Caco-2 (cell line): ENCODE measurements around the gene OSCAR. TPM values are rescaled to one million over a fixed set of nuclear protein-coding genes. Genes with fewer than 3 reads are reported as not detected.

Source experiments
- BruUV-seq: library from RNA; stranded (reverse); fragments of 400-500 nt; replicated peaks from 2 replicates; lab custom pipeline; 2021; lab: Mats Ljungman, UMichigan
- CTCF ChIA-PET: fragments of 300-600 bp; sonication (Branson Sonifier 250); formaldehyde crosslinking; loops from one replicate; lab custom pipeline; 2022; ENCODE audit warnings: antibody characterized with exemption; lab: Charles Lee
- POLR2A ChIA-PET: fragments of 300-600 bp; sonication (Branson Sonifier 250); formaldehyde crosslinking; loops from one replicate; lab custom pipeline; 2022; ENCODE audit warnings: antibody characterized with exemption; lab: Charles Lee
- DNase-seq, 2 experiments: peaks; one replicate each; pipeline versions ENCODE4 v3.0.0 to v3.0.0-alpha.2; 2020 to 2022
- H3K27me3 ChIP-seq: replicated peaks from 2 replicates; pipeline ENCODE4 v1.6.0; 2011; ENCODE audit warnings: low read length; ENCODE audit not compliant: control insufficient read depth, insufficient read depth
- H3K36me3 ChIP-seq: 2 replicates; pipeline ENCODE4 v1.5.1; 2011; ENCODE audit warnings: low read length; ENCODE audit not compliant: control insufficient read depth, insufficient read depth
- H3K4me1 ChIP-seq: fragments of 250-450 bp; sonication (Bioruptor Pico); 2 replicates; pipeline ENCODE4 v1.5.1; 2020; ENCODE audit warnings: mild to moderate bottlenecking
- H3K4me3 ChIP-seq: 2 replicates; pipeline ENCODE4 v1.5.1; 2011; ENCODE audit warnings: low read depth, mild to moderate bottlenecking, control low read depth, low read length
- H3K9me3 ChIP-seq: fragments of 250-450 bp; sonication (Bioruptor Pico); 2 replicates; pipeline ENCODE4 v1.5.1; 2020; ENCODE audit warnings: mild to moderate bottlenecking, moderate library complexity
- H3K27ac Mint-ChIP-seq: one replicate; pipeline ENCODE4 v1.8.0; 2022; ENCODE audit warnings: mixed read lengths; ENCODE audit not compliant: unreplicated experiment
- H3K27me3 Mint-ChIP-seq: one replicate; pipeline ENCODE4 v1.8.0; 2022; ENCODE audit warnings: mixed read lengths; ENCODE audit not compliant: insufficient read depth, unreplicated experiment
- H3K36me3 Mint-ChIP-seq: one replicate; pipeline ENCODE4 v1.8.0; 2022; ENCODE audit warnings: mild to moderate bottlenecking, mixed read lengths; ENCODE audit not compliant: insufficient read depth, unreplicated experiment
- H3K4me1 Mint-ChIP-seq: one replicate; pipeline ENCODE4 v1.8.0; 2022; ENCODE audit warnings: low read depth, mixed read lengths; ENCODE audit not compliant: unreplicated experiment
- H3K4me3 Mint-ChIP-seq: one replicate; pipeline ENCODE4 v1.8.0; 2022; ENCODE audit warnings: mild to moderate bottlenecking, moderate library complexity, mixed read lengths; ENCODE audit not compliant: unreplicated experiment
- H3K9me3 Mint-ChIP-seq: one replicate; pipeline ENCODE4 v1.8.0; 2022; ENCODE audit warnings: mixed read lengths; ENCODE audit not compliant: unreplicated experiment
- intact Hi-C: fragments of 100-400 bp; cut with micrococcal nuclease; formaldehyde crosslinking; loops from one replicate; pipeline ENCODE4 v1.10.0; 2022; ENCODE audit not compliant: unreplicated experiment
- total RNA-seq: library from RNA; stranded (reverse); gene quantifications from 2 replicates; pipeline ENCODE4 v1.2.3, GENCODE V29; 2022
- TF ChIP-seq, protein P1 (sequence below), 2 experiments: fragments of 200-600 bp in 1 of 2; IDR thresholded peaks; 1 replicate in 1 of 2; 2 replicates in 1 of 2; pipeline versions ENCODE4 v1.5.1 to v1.8.0; 2011 to 2022; ENCODE audit warnings: antibody characterized with exemption in 1 of 2, control low read depth in 1 of 2, inconsistent platforms in 1 of 2, low read depth in 1 of 2, low read length in 1 of 2, mild to moderate bottlenecking in 1 of 2, moderate library complexity in 1 of 2; ENCODE audit not compliant: insufficient read depth in 1 of 2, severe bottlenecking in 1 of 2, unreplicated experiment in 1 of 2

Gene OSCAR
- total RNA-seq, 1 experiment from 2014 or later = not detected

DNA sequence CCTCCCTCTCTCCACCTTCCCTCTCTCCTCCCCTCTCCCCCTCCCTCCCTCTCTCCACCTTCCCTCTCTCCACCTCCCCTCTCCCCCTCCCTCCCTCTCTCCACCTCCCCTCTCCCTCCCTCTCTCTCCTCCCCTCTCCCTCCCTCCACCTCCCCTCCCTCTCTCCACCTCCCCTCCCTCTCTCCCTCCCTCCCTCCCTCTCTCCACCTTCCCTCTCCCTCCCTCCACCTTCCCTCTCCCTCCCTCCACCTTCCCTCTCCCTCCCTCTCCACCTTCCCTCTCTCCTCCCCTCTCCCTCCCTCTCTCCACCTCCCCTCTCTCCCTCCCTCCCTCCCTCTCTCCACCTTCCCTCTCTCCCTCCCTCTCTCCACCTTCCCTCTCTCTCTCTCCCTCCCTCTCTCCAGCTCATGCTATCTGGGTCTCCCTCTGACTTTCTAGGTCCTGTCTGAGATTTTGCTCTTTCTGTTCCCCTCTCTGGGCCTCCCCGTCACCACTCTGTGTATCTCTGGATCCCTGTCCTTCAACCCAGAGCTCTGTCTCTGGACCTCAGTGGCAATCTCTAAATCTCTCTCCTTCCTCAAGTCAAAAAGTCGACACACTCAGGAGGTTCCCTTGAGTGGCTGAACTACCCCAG, 33.5 kb upstream of the OSCAR start:
- intact Hi-C loops = no loop called here

DNA sequence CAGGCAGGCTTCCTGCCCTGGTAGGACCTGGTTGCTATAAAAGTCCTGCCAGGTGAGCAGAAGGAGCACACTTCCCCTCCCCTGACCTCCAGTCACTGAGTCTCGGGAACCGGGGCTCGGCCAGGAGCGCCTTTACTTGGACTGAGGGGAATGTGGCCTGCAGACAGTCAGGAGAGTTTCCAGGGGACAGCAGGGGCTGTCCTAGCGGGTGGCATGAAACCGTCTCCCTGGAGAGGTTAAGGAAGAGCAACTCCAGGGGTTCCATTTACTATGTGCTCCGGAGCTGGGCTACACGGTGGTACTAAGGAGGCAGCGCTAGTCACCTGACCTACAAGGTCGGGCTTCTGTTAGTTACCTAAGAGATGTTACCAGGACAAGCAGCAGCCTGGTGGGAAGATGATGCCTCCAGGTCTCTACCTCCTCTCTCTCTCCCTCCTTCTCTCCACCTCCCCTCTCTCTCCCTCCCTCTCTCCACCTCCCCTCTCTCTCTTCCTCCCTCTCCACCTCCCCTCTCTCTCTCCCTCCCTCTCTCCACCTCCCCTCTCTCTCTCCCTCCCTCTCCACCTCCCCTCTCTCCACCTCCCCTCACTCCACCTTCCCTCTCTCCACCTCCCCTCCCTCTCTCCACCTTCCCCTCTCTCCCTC, 32.8 kb upstream of the OSCAR start:
- H3K4me1 Mint-ChIP-seq = peaks cover 14% of the 10 kb centered on the region
- POLR2A ChIA-PET = no interaction called here
- CTCF ChIA-PET = no interaction called here
- no peak overlapping the region for H3K27ac Mint-ChIP-seq
- intact Hi-C loops = no loop called here
- Histone ChIP-seq H3K36me3 (peaks cover 1% of the 10 kb centered on the region; the same call in 1 of the 2 replicates), H3K9me3 (no peaks in the 10 kb centered on the region), H3K4me3 (no peak overlapping the region), H3K27me3 (no peaks in the 10 kb centered on the region), H3K4me1 (peaks cover 4% of the 10 kb centered on the region)
- TF ChIP-seq, protein P1, sequence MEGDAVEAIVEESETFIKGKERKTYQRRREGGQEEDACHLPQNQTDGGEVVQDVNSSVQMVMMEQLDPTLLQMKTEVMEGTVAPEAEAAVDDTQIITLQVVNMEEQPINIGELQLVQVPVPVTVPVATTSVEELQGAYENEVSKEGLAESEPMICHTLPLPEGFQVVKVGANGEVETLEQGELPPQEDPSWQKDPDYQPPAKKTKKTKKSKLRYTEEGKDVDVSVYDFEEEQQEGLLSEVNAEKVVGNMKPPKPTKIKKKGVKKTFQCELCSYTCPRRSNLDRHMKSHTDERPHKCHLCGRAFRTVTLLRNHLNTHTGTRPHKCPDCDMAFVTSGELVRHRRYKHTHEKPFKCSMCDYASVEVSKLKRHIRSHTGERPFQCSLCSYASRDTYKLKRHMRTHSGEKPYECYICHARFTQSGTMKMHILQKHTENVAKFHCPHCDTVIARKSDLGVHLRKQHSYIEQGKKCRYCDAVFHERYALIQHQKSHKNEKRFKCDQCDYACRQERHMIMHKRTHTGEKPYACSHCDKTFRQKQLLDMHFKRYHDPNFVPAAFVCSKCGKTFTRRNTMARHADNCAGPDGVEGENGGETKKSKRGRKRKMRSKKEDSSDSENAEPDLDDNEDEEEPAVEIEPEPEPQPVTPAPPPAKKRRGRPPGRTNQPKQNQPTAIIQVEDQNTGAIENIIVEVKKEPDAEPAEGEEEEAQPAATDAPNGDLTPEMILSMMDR (IDR thresholded peaks at IDR 0.05; ENCODE audit: insufficient read depth in 1 of 2, low read depth in 1 of 2, low read length in 1 of 2, severe bottlenecking in 1 of 2, unreplicated experiment in 1 of 2) = no peak
- H3K36me3 Mint-ChIP-seq = peaks cover 40% of the 10 kb centered on the region
- BruUV-seq = no TSS peak
- H3K9me3 Mint-ChIP-seq = no peaks in the 10 kb centered on the region
- H3K4me3 Mint-ChIP-seq = no peak overlapping the region
- H3K27me3 Mint-ChIP-seq = no peaks in the 10 kb centered on the region
- DNase-seq = no peak

More for the DNA sequence above, 33.5 kb upstream of the OSCAR start:
- H3K4me1 ChIP-seq = peaks cover 9% of the 10 kb centered on the region
- Mint-ChIP-seq H3K36me3 (peaks cover 40% of the 10 kb centered on the region), H3K9me3 (no peaks in the 10 kb centered on the region), H3K27me3 (no peaks in the 10 kb centered on the region), H3K4me1 (peaks cover 14% of the 10 kb centered on the region), H3K27ac (no peak overlapping the region), H3K4me3 (no peak overlapping the region)
- H3K36me3 ChIP-seq = peaks cover 1% of the 10 kb centered on the region; the same call in 1 of the 2 replicates
- no TSS peak for BruUV-seq
- no peaks in the 10 kb centered on the region for H3K9me3 ChIP-seq
- ChIA-PET POLR2A (no interaction called here), CTCF (no interaction called here)
- H3K27me3 ChIP-seq = no peaks in the 10 kb centered on the region
- TF ChIP-seq, protein P1 (IDR thresholded peaks at IDR 0.05; ENCODE audit: insufficient read depth in 1 of 2, low read depth in 1 of 2, low read length in 1 of 2, severe bottlenecking in 1 of 2, unreplicated experiment in 1 of 2) = no peak
- DNase-seq = no peak
- no peak overlapping the region for H3K4me3 ChIP-seq

DNA sequence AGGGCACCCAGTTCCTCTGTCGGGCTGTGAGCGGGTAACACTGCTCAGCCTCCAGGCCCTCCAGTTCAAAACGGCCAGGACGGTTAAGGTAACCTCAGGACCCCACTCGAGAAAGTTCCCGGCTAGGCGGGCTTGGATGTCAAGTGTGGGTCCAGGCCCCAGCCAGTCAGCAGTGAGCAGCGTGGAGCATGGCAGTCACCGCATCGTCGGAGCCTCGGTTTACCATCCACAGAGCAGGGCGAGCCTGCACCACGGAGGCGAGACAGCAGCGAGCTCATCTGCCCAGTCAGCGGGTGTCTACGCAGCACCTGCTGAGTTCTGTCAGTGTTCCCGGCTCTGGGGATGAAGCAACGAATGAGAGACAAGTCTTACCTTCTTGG, 29.0 kb upstream of the OSCAR start:
- ChIA-PET POLR2A (no interaction called here), CTCF (no interaction called here)
- H3K4me3 Mint-ChIP-seq = no peak overlapping the region
- peaks cover 7% of the 10 kb centered on the region for H3K4me1 Mint-ChIP-seq
- H3K27ac Mint-ChIP-seq = no peak overlapping the region
- intact Hi-C loops = no loop called here
- Histone ChIP-seq H3K36me3 (peaks cover 2% of the 10 kb centered on the region; the same call in 1 of the 2 replicates), H3K9me3 (no peaks in the 10 kb centered on the region), H3K27me3 (no peaks in the 10 kb centered on the region), H3K4me3 (no peak overlapping the region), H3K4me1 (no peaks in the 10 kb centered on the region)
- peaks cover 35% of the 10 kb centered on the region for H3K36me3 Mint-ChIP-seq
- DNase-seq = no peak
- TF ChIP-seq, protein P1 (IDR thresholded peaks at IDR 0.05; ENCODE audit: insufficient read depth in 1 of 2, low read depth in 1 of 2, low read length in 1 of 2, severe bottlenecking in 1 of 2, unreplicated experiment in 1 of 2) = no peak
- no TSS peak for BruUV-seq
- no peaks in the 10 kb centered on the region for H3K27me3 Mint-ChIP-seq
- no peaks in the 10 kb centered on the region for H3K9me3 Mint-ChIP-seq
